ENCODE data around the gene LBHD2.
A peak's percentile ranks its signal among the peaks of the same experiment; 100 is the strongest.

LBHD2 gene

GRCh38 chr14:103132381-103133209, 48.6 kb downstream of the LBHD2 start:
- no peak for DNase-seq (ENCODE audit: low spot score)

- DNase-seq (ENCODE audit: low spot score) = peak; percentile 21
Measured at GRCh38 chr14:103133210-103134140, 49.5 kb downstream of the LBHD2 start.

- no peak for DNase-seq (ENCODE audit: low spot score)
Measured at GRCh38 chr14:103134405-103134804, 50.4 kb downstream of the LBHD2 start.

GRCh38 chr14:103134919-103135318, 50.9 kb downstream of the LBHD2 start:
- DNase-seq (ENCODE audit: low spot score) = no peak

GRCh38 chr14:103135333-103136260, 51.6 kb downstream of the LBHD2 start:
- no peak for DNase-seq (ENCODE audit: low spot score)

- no peak for DNase-seq (ENCODE audit: low spot score)
Measured at GRCh38 chr14:103136388-103137271, 52.6 kb downstream of the LBHD2 start.

GRCh38 chr14:103137689-103138300, 53.8 kb downstream of the LBHD2 start:
- no peak for DNase-seq (ENCODE audit: low spot score)

GRCh38 chr14:103138301-103139131, 54.5 kb downstream of the LBHD2 start:
- no peak for DNase-seq (ENCODE audit: low spot score)

GRCh38 chr14:103139132-103140025, 55.4 kb downstream of the LBHD2 start:
- no peak for DNase-seq (ENCODE audit: low spot score)
